ENCODE results near the gene FURIN. TPM values are rescaled to one million over a fixed set of nuclear protein-coding genes. Genes with fewer than 3 reads are reported as not detected.

FURIN gene
- total and polyA plus RNA-seq, 9 of the 15 experiments (the other 6 are each of a cell fraction or from before 2014, with no cell fraction given): 0.92 to 99.9 (median 34.8) TPM

DNA sequence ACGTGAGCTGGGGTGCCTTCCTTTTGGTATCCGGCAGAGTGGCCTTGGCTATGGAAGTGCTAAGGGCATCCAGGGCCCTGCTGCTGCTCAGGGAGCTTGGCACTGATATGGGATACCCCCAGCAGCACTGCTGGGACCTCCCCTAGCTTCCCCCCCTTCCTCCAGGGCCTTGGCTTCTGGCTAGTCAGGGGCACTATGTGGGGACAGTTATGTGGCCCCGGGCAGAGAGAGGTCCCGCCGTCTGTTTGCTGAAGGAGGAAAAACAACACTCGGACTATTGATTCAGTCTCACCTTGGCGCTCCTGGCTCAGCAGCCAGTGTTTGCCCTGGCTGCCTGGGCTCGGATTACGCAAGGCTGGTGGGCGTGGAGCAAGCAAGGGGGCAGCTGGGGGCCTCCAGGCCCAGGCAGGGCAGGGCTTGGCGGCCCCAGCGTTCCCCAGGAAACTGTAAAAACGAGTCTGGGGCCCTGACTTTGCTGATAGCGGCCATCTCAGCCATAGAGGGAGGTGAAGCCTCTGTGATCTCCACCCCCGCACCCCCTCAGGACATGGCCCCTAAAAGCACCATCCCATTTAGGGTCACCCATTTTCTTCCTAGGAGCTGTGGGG is 5.7 kb downstream of the FURIN start (continued):
- TF ChIP-seq HDGF (IDR thresholded peaks at IDR 0.05) (no peak), MCM3 (IDR thresholded peaks at IDR 0.05) (no peak), NFRKB (IDR thresholded peaks at IDR 0.05; ENCODE audit: low read depth) (no peak), GATAD2A (IDR thresholded peaks at IDR 0.05) (0 out of 2 replicates have a peak, but pooled peaks have one; percentile 27), EHMT2 (IDR thresholded peaks at IDR 0.05) (no peak), RAD21 (CRISPR knock-in tag; conservative IDR thresholded peaks at IDR 0.05 in 1 of 2, IDR thresholded peaks at IDR 0.05 in 1 of 2) (no peak), DPF2 (IDR thresholded peaks at IDR 0.05) (peak; percentile 32; the same call in 1 of the 2 replicates), SP1 (CRISPR knock-in tag; IDR thresholded peaks at IDR 0.05) (no peak), TCF3 (CRISPR knock-in tag; IDR thresholded peaks at IDR 0.05) (no peak), CHD1 (IDR thresholded peaks at IDR 0.05; ENCODE audit: low read length) (no peak), RAD51 (IDR thresholded peaks at IDR 0.05; ENCODE audit: borderline replicate concordance, low read depth) (no peak), CBFA2T2 (conservative IDR thresholded peaks at IDR 0.05) (0 out of 2 replicates have a peak, but pooled peaks have one; percentile 4), THRAP3 (IDR thresholded peaks at IDR 0.05; ENCODE audit: borderline replicate concordance) (no peak), XRCC5 (IDR thresholded peaks at IDR 0.05; ENCODE audit: low read depth, low read length) (no peak)
- TF ChIP-seq, protein P1, sequence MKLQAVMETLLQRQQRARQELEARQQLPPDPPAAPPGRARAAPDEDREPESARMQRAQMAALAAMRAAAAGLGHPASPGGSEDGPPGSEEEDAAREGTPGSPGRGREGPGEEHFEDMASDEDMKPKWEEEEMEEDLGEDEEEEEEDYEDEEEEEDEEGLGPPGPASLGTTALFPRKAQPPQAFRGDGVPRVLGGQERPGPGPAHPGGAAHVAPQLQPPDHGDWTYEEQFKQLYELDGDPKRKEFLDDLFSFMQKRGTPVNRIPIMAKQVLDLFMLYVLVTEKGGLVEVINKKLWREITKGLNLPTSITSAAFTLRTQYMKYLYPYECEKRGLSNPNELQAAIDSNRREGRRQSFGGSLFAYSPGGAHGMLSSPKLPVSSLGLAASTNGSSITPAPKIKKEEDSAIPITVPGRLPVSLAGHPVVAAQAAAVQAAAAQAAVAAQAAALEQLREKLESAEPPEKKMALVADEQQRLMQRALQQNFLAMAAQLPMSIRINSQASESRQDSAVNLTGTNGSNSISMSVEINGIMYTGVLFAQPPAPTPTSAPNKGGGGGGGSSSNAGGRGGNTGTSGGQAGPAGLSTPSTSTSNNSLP (IDR thresholded peaks at IDR 0.05; ENCODE audit: borderline replicate concordance, low read depth, low read length): no peak
- TF ChIP-seq, protein P2, sequence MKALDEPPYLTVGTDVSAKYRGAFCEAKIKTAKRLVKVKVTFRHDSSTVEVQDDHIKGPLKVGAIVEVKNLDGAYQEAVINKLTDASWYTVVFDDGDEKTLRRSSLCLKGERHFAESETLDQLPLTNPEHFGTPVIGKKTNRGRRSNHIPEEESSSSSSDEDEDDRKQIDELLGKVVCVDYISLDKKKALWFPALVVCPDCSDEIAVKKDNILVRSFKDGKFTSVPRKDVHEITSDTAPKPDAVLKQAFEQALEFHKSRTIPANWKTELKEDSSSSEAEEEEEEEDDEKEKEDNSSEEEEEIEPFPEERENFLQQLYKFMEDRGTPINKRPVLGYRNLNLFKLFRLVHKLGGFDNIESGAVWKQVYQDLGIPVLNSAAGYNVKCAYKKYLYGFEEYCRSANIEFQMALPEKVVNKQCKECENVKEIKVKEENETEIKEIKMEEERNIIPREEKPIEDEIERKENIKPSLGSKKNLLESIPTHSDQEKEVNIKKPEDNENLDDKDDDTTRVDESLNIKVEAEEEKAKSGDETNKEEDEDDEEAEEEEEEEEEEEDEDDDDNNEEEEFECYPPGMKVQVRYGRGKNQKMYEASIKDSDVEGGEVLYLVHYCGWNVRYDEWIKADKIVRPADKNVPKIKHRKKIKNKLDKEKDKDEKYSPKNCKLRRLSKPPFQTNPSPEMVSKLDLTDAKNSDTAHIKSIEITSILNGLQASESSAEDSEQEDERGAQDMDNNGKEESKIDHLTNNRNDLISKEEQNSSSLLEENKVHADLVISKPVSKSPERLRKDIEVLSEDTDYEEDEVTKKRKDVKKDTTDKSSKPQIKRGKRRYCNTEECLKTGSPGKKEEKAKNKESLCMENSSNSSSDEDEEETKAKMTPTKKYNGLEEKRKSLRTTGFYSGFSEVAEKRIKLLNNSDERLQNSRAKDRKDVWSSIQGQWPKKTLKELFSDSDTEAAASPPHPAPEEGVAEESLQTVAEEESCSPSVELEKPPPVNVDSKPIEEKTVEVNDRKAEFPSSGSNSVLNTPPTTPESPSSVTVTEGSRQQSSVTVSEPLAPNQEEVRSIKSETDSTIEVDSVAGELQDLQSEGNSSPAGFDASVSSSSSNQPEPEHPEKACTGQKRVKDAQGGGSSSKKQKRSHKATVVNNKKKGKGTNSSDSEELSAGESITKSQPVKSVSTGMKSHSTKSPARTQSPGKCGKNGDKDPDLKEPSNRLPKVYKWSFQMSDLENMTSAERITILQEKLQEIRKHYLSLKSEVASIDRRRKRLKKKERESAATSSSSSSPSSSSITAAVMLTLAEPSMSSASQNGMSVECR (CRISPR knock-in tag; IDR thresholded peaks at IDR 0.05): no peak
- TF ChIP-seq, protein P3, sequence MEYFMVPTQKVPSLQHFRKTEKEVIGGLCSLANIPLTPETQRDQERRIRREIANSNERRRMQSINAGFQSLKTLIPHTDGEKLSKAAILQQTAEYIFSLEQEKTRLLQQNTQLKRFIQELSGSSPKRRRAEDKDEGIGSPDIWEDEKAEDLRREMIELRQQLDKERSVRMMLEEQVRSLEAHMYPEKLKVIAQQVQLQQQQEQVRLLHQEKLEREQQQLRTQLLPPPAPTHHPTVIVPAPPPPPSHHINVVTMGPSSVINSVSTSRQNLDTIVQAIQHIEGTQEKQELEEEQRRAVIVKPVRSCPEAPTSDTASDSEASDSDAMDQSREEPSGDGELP (CRISPR knock-in tag; IDR thresholded peaks at IDR 0.05; ENCODE audit: borderline replicate concordance): peak; percentile 47; the same call in 1 of the 2 replicates
- TF ChIP-seq, protein P4, sequence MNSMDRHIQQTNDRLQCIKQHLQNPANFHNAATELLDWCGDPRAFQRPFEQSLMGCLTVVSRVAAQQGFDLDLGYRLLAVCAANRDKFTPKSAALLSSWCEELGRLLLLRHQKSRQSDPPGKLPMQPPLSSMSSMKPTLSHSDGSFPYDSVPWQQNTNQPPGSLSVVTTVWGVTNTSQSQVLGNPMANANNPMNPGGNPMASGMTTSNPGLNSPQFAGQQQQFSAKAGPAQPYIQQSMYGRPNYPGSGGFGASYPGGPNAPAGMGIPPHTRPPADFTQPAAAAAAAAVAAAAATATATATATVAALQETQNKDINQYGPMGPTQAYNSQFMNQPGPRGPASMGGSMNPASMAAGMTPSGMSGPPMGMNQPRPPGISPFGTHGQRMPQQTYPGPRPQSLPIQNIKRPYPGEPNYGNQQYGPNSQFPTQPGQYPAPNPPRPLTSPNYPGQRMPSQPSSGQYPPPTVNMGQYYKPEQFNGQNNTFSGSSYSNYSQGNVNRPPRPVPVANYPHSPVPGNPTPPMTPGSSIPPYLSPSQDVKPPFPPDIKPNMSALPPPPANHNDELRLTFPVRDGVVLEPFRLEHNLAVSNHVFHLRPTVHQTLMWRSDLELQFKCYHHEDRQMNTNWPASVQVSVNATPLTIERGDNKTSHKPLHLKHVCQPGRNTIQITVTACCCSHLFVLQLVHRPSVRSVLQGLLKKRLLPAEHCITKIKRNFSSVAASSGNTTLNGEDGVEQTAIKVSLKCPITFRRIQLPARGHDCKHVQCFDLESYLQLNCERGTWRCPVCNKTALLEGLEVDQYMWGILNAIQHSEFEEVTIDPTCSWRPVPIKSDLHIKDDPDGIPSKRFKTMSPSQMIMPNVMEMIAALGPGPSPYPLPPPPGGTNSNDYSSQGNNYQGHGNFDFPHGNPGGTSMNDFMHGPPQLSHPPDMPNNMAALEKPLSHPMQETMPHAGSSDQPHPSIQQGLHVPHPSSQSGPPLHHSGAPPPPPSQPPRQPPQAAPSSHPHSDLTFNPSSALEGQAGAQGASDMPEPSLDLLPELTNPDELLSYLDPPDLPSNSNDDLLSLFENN (IDR thresholded peaks at IDR 0.05; ENCODE audit: low read depth in 2 of 2, low read length in 2 of 2): no peak

Data from K562 (cell line).